Measurements from ENCODE around the gene APMAP.

APMAP gene

GRCh38 chr20:25007491-25008305 lies 15.1 kb upstream of the APMAP start:
- no peaks in the 10 kb centered on the region for H3K36me3 ChIP-seq (ENCODE audit: low read length)
- H3K27ac ChIP-seq (ENCODE audit: low read depth, low read length) = no peak overlapping the region
- H3F3A ChIP-seq (ENCODE audit: insufficient read depth) = no peaks in the 10 kb centered on the region
- H4K20me1 ChIP-seq (ENCODE audit: low read depth, low read length) = no peaks in the 10 kb centered on the region
- H3K79me2 ChIP-seq (ENCODE audit: insufficient read depth, low read length) = no peaks in the 10 kb centered on the region
- H3K9ac ChIP-seq (ENCODE audit: low read length) = no peak overlapping the region
- no peak overlapping the region for H2AFZ ChIP-seq (ENCODE audit: low read depth, low read length, severe bottlenecking)
- H3K9me3 ChIP-seq (ENCODE audit: insufficient read depth, low read length) = no peaks in the 10 kb centered on the region
- no peaks in the 10 kb centered on the region for H3K9me2 ChIP-seq (replicated peaks; ENCODE audit: insufficient read depth, low read length)
- TF ChIP-seq EZH2phosphoT487 (conservative IDR thresholded peaks at IDR 0.05; ENCODE audit: low read length) = no peak
- no peak for TF ChIP-seq CTCF (IDR thresholded peaks at IDR 0.05; ENCODE audit: insufficient read depth, low read length, poor library complexity, severe bottlenecking)
- H3K27me3 ChIP-seq (ENCODE audit: low read length) = no peaks in the 10 kb centered on the region
- no peak overlapping the region for H3K4me3 ChIP-seq (ENCODE audit: insufficient read depth, low read length, poor library complexity, severe bottlenecking)
- no peak overlapping the region for H3K4me2 ChIP-seq (ENCODE audit: low read depth, low read length, poor library complexity, severe bottlenecking)

- no peaks in the 10 kb centered on the region for H3K36me3 ChIP-seq (ENCODE audit: low read length)
- no peaks in the 10 kb centered on the region for H3K79me2 ChIP-seq (ENCODE audit: insufficient read depth, low read length)
- no peaks in the 10 kb centered on the region for H3F3A ChIP-seq (ENCODE audit: insufficient read depth)
- H3K27me3 ChIP-seq (ENCODE audit: low read length) = no peaks in the 10 kb centered on the region
- no peaks in the 10 kb centered on the region for H3K9me2 ChIP-seq (replicated peaks; ENCODE audit: insufficient read depth, low read length)
- no peaks in the 10 kb centered on the region for H3K9me3 ChIP-seq (ENCODE audit: insufficient read depth, low read length)
- no peak overlapping the region for H3K9ac ChIP-seq (ENCODE audit: low read length)
- H3K4me2 ChIP-seq (ENCODE audit: low read depth, low read length, poor library complexity, severe bottlenecking) = no peak overlapping the region
- H4K20me1 ChIP-seq (ENCODE audit: low read depth, low read length) = no peaks in the 10 kb centered on the region
- TF ChIP-seq CTCF (IDR thresholded peaks at IDR 0.05; ENCODE audit: insufficient read depth, low read length, poor library complexity, severe bottlenecking) = no peak
- no peak for TF ChIP-seq EZH2phosphoT487 (conservative IDR thresholded peaks at IDR 0.05; ENCODE audit: low read length)
- no peak overlapping the region for H3K27ac ChIP-seq (ENCODE audit: low read depth, low read length)
- no peak overlapping the region for H2AFZ ChIP-seq (ENCODE audit: low read depth, low read length, severe bottlenecking)
- no peak overlapping the region for H3K4me3 ChIP-seq (ENCODE audit: insufficient read depth, low read length, poor library complexity, severe bottlenecking)
These were observed 14.0 kb upstream of the APMAP start for GRCh38 chr20:25006431-25007167.

- Histone ChIP-seq H3K9me2 (replicated peaks; ENCODE audit: insufficient read depth, low read length) (no peaks in the 10 kb centered on the region), H3K27ac (ENCODE audit: low read depth, low read length) (no peak overlapping the region), H3K27me3 (ENCODE audit: low read length) (no peaks in the 10 kb centered on the region), H3K79me2 (ENCODE audit: insufficient read depth, low read length) (no peaks in the 10 kb centered on the region), H3K4me3 (ENCODE audit: insufficient read depth, low read length, poor library complexity, severe bottlenecking) (no peak overlapping the region), H4K20me1 (ENCODE audit: low read depth, low read length) (no peaks in the 10 kb centered on the region), H3K36me3 (ENCODE audit: low read length) (no peaks in the 10 kb centered on the region), H3K9me3 (ENCODE audit: insufficient read depth, low read length) (no peaks in the 10 kb centered on the region), H2AFZ (ENCODE audit: low read depth, low read length, severe bottlenecking) (no peak overlapping the region), H3K4me2 (ENCODE audit: low read depth, low read length, poor library complexity, severe bottlenecking) (no peak overlapping the region), H3K9ac (ENCODE audit: low read length) (no peak overlapping the region), H3F3A (ENCODE audit: insufficient read depth) (no peaks in the 10 kb centered on the region)
- TF ChIP-seq EZH2phosphoT487 (conservative IDR thresholded peaks at IDR 0.05; ENCODE audit: low read length) (no peak), CTCF (IDR thresholded peaks at IDR 0.05; ENCODE audit: insufficient read depth, low read length, poor library complexity, severe bottlenecking) (no peak)
These were observed 13.1 kb upstream of the APMAP start for GRCh38 chr20:25005661-25006060.
